ENCODE measurements around the gene ICAM5.
A peak's percentile ranks its signal among the peaks of the same experiment; 100 is the strongest.

The ICAM5 gene

DNA sequence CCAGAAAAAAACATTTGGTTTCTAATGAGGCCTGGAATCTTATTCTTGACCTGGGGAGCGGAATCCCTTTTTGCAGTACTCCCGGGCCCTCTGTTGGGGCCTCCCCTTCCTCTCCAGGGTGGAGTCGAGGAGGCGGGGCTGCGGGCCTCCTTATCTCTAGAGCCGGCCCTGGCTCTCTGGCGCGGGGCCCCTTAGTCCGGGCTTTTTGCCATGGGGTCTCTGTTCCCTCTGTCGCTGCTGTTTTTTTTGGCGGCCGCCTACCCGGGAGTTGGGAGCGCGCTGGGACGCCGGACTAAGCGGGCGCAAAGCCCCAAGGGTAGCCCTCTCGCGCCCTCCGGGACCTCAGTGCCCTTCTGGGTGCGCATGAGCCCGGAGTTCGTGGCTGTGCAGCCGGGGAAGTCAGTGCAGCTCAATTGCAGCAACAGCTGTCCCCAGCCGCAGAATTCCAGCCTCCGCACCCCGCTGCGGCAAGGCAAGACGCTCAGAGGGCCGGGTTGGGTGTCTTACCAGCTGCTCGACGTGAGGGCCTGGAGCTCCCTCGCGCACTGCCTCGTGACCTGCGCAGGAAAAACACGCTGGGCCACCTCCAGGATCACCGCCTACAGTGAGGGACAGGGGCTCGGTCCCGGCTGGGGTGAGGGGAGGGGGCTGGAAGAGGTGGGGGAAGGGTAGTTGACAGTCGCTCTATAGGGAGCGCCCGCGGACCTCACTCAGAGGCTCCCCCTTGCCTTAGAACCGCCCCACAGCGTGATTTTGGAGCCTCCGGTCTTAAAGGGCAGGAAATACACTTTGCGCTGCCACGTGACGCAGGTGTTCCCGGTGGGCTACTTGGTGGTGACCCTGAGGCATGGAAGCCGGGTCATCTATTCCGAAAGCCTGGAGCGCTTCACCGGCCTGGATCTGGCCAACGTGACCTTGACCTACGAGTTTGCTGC is 2.7 kb upstream of the ICAM5 start, which contains the start of gene ICAM4:
Gene ICAM4, plus strand, starts transcription at position 153 of the 935 bp plus-strand sequence. Its CDS starts 58 bp downstream, at position 211.
- Histone ChIP-seq H3K9ac (ENCODE audit: low read length) (no peak within 1 kb of the TSS), H3K4me3 (ENCODE audit: low read depth, low read length) (peak within 1 kb of the TSS; percentile 63)

DNA sequence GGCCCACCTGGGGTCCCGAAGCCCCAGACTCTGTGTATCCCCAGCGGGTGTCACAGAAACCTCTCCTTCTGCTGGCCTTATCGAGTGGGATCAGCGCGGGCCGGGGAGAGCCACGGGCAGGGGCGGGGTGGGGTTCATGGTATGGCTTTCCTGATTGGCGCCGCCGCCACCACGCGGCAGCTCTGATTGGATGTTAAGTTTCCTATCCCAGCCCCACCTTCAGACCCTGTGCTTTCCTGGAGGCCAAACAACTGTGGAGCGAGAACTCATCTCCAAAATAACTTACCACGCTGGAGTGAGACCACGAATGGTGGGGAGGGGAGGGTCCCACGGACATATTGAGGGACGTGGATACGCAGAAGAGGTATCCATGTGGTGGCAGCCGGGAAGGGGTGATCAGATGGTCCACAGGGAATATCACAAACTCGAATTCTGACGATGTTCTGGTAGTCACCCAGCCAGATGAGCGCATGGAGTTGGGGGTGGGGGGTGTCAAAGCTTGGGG is 1.0 kb upstream of the ICAM5 start:
- Histone ChIP-seq H3K9ac (ENCODE audit: low read length) (no peak overlapping the region), H3K27ac (ENCODE audit: low read depth, low read length) (no peak overlapping the region), H3K27me3 (ENCODE audit: control insufficient read depth, insufficient read depth, low read length) (peaks cover 71% of the 10 kb centered on the region), H3K4me1 (ENCODE audit: control insufficient read depth, insufficient read depth, low read length) (peaks cover 32% of the 10 kb centered on the region), H3K4me3 (ENCODE audit: low read depth, low read length) (peak overlapping the region; percentile 69), H3K36me3 (ENCODE audit: control insufficient read depth, insufficient read depth, low read length) (no peaks in the 10 kb centered on the region), H3K9me3 (ENCODE audit: control insufficient read depth, insufficient read depth, low read depth, low read length) (no peaks in the 10 kb centered on the region)

More for the DNA sequence above, 2.7 kb upstream of the ICAM5 start, which contains the start of gene ICAM4:
- Histone ChIP-seq H3K27me3 (ENCODE audit: control insufficient read depth, insufficient read depth, low read length) (peaks cover 55% of the 10 kb centered on the region), H3K9me3 (ENCODE audit: control insufficient read depth, insufficient read depth, low read depth, low read length) (no peaks in the 10 kb centered on the region), H3K36me3 (ENCODE audit: control insufficient read depth, insufficient read depth, low read length) (no peaks in the 10 kb centered on the region), H3K4me1 (ENCODE audit: control insufficient read depth, insufficient read depth, low read length) (peaks cover 19% of the 10 kb centered on the region), H3K27ac (ENCODE audit: low read depth, low read length) (no peak within 1 kb of the TSS)

DNA sequence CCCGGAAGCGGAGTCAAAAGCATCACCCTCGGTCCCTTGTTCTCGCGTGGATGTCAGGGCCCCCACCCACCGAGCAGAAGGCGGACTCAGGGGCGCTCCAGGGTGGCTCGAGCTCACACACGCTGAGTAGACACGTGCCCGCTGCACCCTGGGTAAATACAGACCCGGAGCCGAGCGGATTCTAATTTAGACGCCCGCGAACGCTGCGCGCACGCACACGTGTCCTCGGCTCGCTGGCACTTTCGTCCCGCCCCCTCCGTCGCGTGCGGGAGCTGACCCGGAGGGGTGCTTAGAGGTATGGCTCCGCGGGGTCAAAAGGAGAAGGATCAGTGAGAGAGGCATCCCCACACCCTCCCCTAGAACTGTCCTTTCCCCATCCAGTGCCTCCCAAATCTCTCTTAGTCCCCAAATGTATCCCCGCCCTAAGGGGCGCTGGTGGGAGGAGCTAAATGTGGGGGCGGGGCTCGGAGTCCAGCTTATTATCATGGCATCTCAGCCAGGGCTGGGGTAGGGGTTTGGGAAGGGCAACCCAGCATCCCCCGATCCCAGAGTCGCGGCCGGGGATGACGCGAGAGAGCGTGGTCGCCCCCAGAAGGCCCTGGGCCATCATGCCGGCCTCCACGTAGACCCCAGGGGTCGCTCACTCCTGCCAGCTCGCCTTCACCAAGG is 451 bp upstream of the ICAM5 start:
- no peak overlapping the region for H3K9ac ChIP-seq (ENCODE audit: low read length)
- H3K36me3 ChIP-seq (ENCODE audit: control insufficient read depth, insufficient read depth, low read length): no peaks in the 10 kb centered on the region
- no peaks in the 10 kb centered on the region for H3K9me3 ChIP-seq (ENCODE audit: control insufficient read depth, insufficient read depth, low read depth, low read length)
- H3K27ac ChIP-seq (ENCODE audit: low read depth, low read length): no peak overlapping the region
- H3K4me3 ChIP-seq (ENCODE audit: low read depth, low read length): peak overlapping the region; percentile 69
- H3K4me1 ChIP-seq (ENCODE audit: control insufficient read depth, insufficient read depth, low read length): peaks cover 34% of the 10 kb centered on the region
- peaks cover 77% of the 10 kb centered on the region for H3K27me3 ChIP-seq (ENCODE audit: control insufficient read depth, insufficient read depth, low read length)

DNA sequence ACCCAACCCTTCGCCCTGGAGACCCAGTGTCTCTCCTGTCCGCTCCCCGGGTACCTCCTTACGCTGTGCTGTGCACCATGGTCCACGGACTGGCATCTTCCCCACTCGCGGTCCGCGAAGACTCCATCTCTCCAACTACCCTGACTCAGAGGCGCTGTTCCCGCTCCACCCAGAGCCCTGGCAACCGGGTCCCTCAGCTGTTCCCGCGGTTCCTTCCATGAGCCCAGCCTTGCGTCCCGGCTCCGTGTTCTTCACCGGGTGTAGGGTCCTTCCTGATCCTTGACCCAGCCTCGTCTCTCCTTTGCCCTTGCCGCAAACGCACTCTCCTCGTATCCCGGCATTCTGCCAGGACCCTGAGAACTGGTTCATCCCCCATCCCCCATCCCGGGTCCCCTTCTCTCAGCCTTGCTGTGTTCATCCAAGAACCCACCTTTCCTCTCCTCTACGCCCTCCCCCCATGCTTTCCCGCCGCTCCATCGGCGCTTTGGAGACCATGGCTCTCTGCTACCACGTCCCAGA is 664 bp downstream of the ICAM5 start:
- H3K4me3 ChIP-seq (ENCODE audit: low read depth, low read length): peak overlapping the region; percentile 69
- no peaks in the 10 kb centered on the region for H3K9me3 ChIP-seq (ENCODE audit: control insufficient read depth, insufficient read depth, low read depth, low read length)
- H3K27me3 ChIP-seq (ENCODE audit: control insufficient read depth, insufficient read depth, low read length): peaks cover 88% of the 10 kb centered on the region
- no peak overlapping the region for H3K27ac ChIP-seq (ENCODE audit: low read depth, low read length)
- peak overlapping the region; percentile 16 for H3K9ac ChIP-seq (ENCODE audit: low read length)
- no peaks in the 10 kb centered on the region for H3K36me3 ChIP-seq (ENCODE audit: control insufficient read depth, insufficient read depth, low read length)
- H3K4me1 ChIP-seq (ENCODE audit: control insufficient read depth, insufficient read depth, low read length): peaks cover 34% of the 10 kb centered on the region

DNA sequence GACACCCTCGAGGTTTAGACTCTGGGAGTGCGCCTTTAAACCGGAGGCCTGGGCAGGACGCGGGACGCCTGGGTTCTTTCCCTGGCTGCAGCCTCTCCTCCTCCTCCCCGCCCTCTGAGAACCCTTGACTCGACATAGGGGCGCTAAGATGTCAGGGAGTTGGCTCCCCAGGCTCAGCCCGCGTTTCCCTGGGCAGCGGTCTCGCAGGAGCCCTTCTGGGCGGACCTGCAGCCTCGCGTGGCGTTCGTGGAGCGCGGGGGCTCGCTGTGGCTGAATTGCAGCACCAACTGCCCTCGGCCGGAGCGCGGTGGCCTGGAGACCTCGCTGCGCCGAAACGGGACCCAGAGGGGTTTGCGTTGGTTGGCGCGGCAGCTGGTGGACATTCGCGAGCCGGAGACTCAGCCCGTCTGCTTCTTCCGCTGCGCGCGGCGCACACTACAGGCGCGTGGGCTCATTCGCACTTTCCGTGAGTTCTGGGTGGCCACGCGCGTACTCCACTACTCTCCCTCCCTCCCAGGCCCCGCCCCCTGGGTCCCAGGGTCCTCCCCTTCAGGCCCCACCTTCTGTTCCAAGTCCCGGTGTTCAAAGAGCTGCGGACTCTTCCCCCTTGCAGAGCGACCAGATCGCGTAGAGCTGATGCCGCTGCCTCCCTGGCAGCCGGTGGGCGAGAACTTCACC is 1.3 kb downstream of the ICAM5 start:
- Histone ChIP-seq H3K36me3 (ENCODE audit: control insufficient read depth, insufficient read depth, low read length) (no peaks in the 10 kb centered on the region), H3K9me3 (ENCODE audit: control insufficient read depth, insufficient read depth, low read depth, low read length) (no peaks in the 10 kb centered on the region), H3K4me3 (ENCODE audit: low read depth, low read length) (peak overlapping the region; percentile 69), H3K27ac (ENCODE audit: low read depth, low read length) (no peak overlapping the region), H3K9ac (ENCODE audit: low read length) (no peak overlapping the region), H3K4me1 (ENCODE audit: control insufficient read depth, insufficient read depth, low read length) (peaks cover 36% of the 10 kb centered on the region), H3K27me3 (ENCODE audit: control insufficient read depth, insufficient read depth, low read length) (peaks cover 94% of the 10 kb centered on the region)

DNA sequence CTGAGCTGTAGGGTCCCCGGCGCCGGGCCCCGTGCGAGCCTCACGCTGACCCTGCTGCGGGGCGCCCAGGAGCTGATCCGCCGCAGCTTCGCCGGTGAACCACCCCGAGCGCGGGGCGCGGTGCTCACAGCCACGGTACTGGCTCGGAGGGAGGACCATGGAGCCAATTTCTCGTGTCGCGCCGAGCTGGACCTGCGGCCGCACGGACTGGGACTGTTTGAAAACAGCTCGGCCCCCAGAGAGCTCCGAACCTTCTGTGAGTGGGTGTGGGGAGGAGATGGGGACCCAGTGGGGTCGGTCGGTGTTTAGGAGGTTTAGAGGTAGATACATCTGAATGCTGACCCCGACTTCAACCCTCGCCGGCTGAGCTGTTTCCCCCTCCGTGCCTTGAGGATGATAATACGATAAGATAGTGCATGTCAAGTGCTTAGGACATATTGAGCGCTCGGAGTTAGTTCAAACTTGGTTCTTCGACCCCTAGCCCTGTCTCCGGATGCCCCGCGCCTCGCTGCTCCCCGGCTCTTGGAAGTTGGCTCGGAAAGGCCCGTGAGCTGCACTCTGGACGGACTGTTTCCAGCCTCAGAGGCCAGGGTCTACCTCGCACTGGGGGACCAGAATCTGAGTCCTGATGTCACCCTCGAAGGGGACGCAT is 1.9 kb downstream of the ICAM5 start:
- Histone ChIP-seq H3K9ac (ENCODE audit: low read length) (no peak overlapping the region), H3K4me1 (ENCODE audit: control insufficient read depth, insufficient read depth, low read length) (peaks cover 31% of the 10 kb centered on the region), H3K4me3 (ENCODE audit: low read depth, low read length) (peak overlapping the region; percentile 69), H3K27ac (ENCODE audit: low read depth, low read length) (no peak overlapping the region), H3K9me3 (ENCODE audit: control insufficient read depth, insufficient read depth, low read depth, low read length) (no peaks in the 10 kb centered on the region), H3K36me3 (ENCODE audit: control insufficient read depth, insufficient read depth, low read length) (no peaks in the 10 kb centered on the region), H3K27me3 (ENCODE audit: control insufficient read depth, insufficient read depth, low read length) (peaks cover 98% of the 10 kb centered on the region)

DNA sequence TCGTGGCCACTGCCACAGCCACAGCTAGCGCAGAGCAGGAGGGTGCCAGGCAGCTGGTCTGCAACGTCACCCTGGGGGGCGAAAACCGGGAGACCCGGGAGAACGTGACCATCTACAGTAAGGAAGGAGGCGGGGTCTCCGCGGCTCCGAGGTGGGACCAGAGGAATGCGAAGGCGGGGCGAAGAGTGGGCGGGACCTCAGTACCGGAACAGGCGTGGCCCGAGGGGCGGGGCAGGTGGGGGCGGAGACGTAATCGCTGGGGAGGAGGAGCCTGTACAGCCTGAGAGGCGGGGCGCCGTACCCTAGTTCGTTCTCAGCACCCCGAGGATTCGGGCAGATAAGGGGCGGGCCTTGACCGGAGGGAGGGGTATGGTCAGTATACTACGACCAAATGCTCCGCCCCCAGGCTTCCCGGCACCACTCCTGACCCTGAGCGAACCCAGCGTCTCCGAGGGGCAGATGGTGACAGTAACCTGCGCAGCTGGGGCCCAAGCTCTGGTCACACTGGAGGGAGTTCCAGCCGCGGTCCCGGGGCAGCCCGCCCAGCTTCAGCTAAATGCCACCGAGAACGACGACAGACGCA is 2.5 kb downstream of the ICAM5 start:
- H3K36me3 ChIP-seq (ENCODE audit: control insufficient read depth, insufficient read depth, low read length): no peaks in the 10 kb centered on the region
- H3K4me3 ChIP-seq (ENCODE audit: low read depth, low read length): peak overlapping the region; percentile 69
- no peaks in the 10 kb centered on the region for H3K9me3 ChIP-seq (ENCODE audit: control insufficient read depth, insufficient read depth, low read depth, low read length)
- no peak overlapping the region for H3K27ac ChIP-seq (ENCODE audit: low read depth, low read length)
- no peak overlapping the region for H3K9ac ChIP-seq (ENCODE audit: low read length)
- peaks cover 31% of the 10 kb centered on the region for H3K4me1 ChIP-seq (ENCODE audit: control insufficient read depth, insufficient read depth, low read length)
- peaks cover 98% of the 10 kb centered on the region for H3K27me3 ChIP-seq (ENCODE audit: control insufficient read depth, insufficient read depth, low read length)

DNA sequence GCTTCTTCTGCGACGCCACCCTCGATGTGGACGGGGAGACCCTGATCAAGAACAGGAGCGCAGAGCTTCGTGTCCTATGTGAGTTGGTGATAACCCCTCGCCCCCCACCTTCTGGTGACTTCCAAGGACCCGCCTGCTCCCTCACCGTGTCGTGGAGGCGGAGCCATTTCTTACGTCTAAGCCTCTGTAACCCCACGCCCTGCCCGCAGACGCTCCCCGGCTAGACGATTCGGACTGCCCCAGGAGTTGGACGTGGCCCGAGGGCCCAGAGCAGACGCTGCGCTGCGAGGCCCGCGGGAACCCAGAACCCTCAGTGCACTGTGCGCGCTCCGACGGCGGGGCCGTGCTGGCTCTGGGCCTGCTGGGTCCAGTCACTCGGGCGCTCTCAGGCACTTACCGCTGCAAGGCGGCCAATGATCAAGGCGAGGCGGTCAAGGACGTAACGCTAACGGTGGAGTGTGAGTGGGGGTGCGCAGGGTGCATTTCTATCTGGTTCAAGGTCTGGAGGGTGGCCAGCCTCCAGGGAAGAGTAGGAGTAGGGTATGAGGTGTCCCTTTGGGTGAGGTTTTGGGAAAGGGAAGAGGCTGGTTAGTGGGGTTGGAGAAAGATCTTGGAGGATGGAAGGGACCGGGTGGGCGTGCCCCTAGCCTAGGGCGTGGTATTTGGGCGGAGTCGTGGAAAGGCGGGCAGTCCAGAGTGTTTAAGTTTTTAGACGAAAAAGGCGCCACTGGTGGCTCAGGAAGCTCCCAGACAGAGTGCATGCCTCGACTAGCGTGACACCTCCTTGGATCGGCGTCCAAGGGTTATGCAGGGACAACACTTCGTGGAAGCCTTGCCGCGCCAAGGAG is 3.3 kb downstream of the ICAM5 start:
- H3K9ac ChIP-seq (ENCODE audit: low read length): no peak overlapping the region
- no peaks in the 10 kb centered on the region for H3K9me3 ChIP-seq (ENCODE audit: control insufficient read depth, insufficient read depth, low read depth, low read length)
- peak overlapping the region; percentile 56 for H3K4me3 ChIP-seq (ENCODE audit: low read depth, low read length)
- H3K27me3 ChIP-seq (ENCODE audit: control insufficient read depth, insufficient read depth, low read length): peaks cover 91% of the 10 kb centered on the region
- H3K36me3 ChIP-seq (ENCODE audit: control insufficient read depth, insufficient read depth, low read length): no peaks in the 10 kb centered on the region
- peaks cover 31% of the 10 kb centered on the region for H3K4me1 ChIP-seq (ENCODE audit: control insufficient read depth, insufficient read depth, low read length)
- H3K27ac ChIP-seq (ENCODE audit: low read depth, low read length): no peak overlapping the region

DNA sequence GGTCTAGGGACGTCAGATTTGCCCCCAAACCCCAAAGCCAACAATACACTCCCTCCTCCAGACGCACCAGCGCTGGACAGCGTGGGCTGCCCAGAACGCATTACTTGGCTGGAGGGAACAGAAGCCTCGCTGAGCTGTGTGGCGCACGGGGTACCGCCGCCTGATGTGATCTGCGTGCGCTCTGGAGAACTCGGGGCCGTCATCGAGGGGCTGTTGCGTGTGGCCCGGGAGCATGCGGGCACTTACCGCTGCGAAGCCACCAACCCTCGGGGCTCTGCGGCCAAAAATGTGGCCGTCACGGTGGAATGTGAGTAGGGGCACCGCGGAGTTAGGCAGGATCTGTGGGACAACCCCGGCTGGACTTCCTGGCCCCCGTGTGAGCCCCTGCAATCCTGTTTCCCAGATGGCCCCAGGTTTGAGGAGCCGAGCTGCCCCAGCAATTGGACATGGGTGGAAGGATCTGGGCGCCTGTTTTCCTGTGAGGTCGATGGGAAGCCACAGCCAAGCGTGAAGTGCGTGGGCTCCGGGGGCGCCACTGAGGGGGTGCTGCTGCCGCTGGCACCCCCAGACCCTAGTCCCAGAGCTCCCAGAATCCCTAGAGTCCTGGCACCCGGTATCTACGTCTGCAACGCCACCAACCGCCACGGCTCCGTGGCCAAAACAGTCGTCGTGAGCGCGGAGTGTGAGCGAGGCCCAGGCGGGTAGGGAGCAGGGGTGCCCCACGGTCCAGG is 4.0 kb downstream of the ICAM5 start:
- H3K4me1 ChIP-seq (ENCODE audit: control insufficient read depth, insufficient read depth, low read length): peaks cover 30% of the 10 kb centered on the region
- H3K36me3 ChIP-seq (ENCODE audit: control insufficient read depth, insufficient read depth, low read length): no peaks in the 10 kb centered on the region
- H3K9me3 ChIP-seq (ENCODE audit: control insufficient read depth, insufficient read depth, low read depth, low read length): no peaks in the 10 kb centered on the region
- no peak overlapping the region for H3K9ac ChIP-seq (ENCODE audit: low read length)
- peak overlapping the region; percentile 6; the same call in 1 of the 2 replicates for H3K4me3 ChIP-seq (ENCODE audit: low read depth, low read length)
- H3K27ac ChIP-seq (ENCODE audit: low read depth, low read length): no peak overlapping the region
- peaks cover 83% of the 10 kb centered on the region for H3K27me3 ChIP-seq (ENCODE audit: control insufficient read depth, insufficient read depth, low read length)
